ENCODE data around the gene SSBP2. TPM values are rescaled to one million over a fixed set of nuclear protein-coding genes. Genes with fewer than 3 reads are reported as not detected.

Gene SSBP2
- total RNA-seq, 2 experiments from 2014 or later = 11.7 to 12.9 TPM

GRCh38 chr5:81783401-81783800, 32.5 kb upstream of the SSBP2 start:
- intact Hi-C loops (cut with micrococcal nuclease) = no loop called here
- ChIA-PET POLR2A (no interaction called here), CTCF (no interaction called here)
- peaks cover 25% of the 10 kb centered on the region for H3K4me1 Mint-ChIP-seq (ENCODE audit: low read depth)
- ATAC-seq = no peak
- H3K9me3 Mint-ChIP-seq = no peaks in the 10 kb centered on the region
- H3K27me3 Mint-ChIP-seq = no peaks in the 10 kb centered on the region
- H3K4me3 Mint-ChIP-seq = no peak overlapping the region
- peaks cover 1% of the 10 kb centered on the region for H3K36me3 Mint-ChIP-seq (ENCODE audit: low read depth)
- no peak overlapping the region for H3K27ac Mint-ChIP-seq
- no peak for TF ChIP-seq CTCF (IDR thresholded peaks at IDR 0.05)
- no peak for DNase-seq

- intact Hi-C loops (cut with micrococcal nuclease) = no loop called here
- TF ChIP-seq CTCF (IDR thresholded peaks at IDR 0.05) = no peak
- H3K9me3 Mint-ChIP-seq = no peaks in the 10 kb centered on the region
- peaks cover 3% of the 10 kb centered on the region for H3K36me3 Mint-ChIP-seq (ENCODE audit: low read depth)
- ChIA-PET POLR2A (no interaction called here), CTCF (no interaction called here)
- DNase-seq (peak; percentile 6), ATAC-seq (no peak)
- H3K4me1 Mint-ChIP-seq (ENCODE audit: low read depth) = peaks cover 22% of the 10 kb centered on the region
- no peak overlapping the region for H3K27ac Mint-ChIP-seq
- H3K27me3 Mint-ChIP-seq = no peaks in the 10 kb centered on the region
- H3K4me3 Mint-ChIP-seq = no peak overlapping the region
These were observed 31.9 kb upstream of the SSBP2 start for GRCh38 chr5:81782811-81783210.

- ChIA-PET POLR2A (interaction anchor here (1.4 to 1.9 kb wide), 2 partner anchors 29 to 71 kb away, joined by 4 to 8 read pairs; partner anchors contain the start of gene SSBP2), CTCF (interaction anchor here (1.3 to 2.5 kb wide), 2 partner anchors 71 to 386 kb away, joined by 4 to 7 read pairs; no protein-coding TSS in a partner anchor)
- no peaks in the 10 kb centered on the region for H3K27me3 Mint-ChIP-seq
- H3K36me3 Mint-ChIP-seq (ENCODE audit: low read depth) = peaks cover 3% of the 10 kb centered on the region
- TF ChIP-seq CTCF (IDR thresholded peaks at IDR 0.05) = no peak
- peak overlapping the region; percentile 74 for H3K4me3 Mint-ChIP-seq
- intact Hi-C loops (cut with micrococcal nuclease) = no loop called here
- ATAC-seq (peak; percentile 28), DNase-seq (peak; percentile 7)
- peaks cover 17% of the 10 kb centered on the region for H3K4me1 Mint-ChIP-seq (ENCODE audit: low read depth)
- peak overlapping the region; percentile 91 for H3K27ac Mint-ChIP-seq
- H3K9me3 Mint-ChIP-seq = no peaks in the 10 kb centered on the region
These were observed 29.0 kb upstream of the SSBP2 start for GRCh38 chr5:81779916-81780266.

GRCh38 chr5:81779125-81779915, 28.4 kb upstream of the SSBP2 start:
- peaks cover 3% of the 10 kb centered on the region for H3K36me3 Mint-ChIP-seq (ENCODE audit: low read depth)
- no peaks in the 10 kb centered on the region for H3K9me3 Mint-ChIP-seq
- peaks cover 17% of the 10 kb centered on the region for H3K4me1 Mint-ChIP-seq (ENCODE audit: low read depth)
- peak overlapping the region; percentile 74 for H3K4me3 Mint-ChIP-seq
- TF ChIP-seq CTCF (IDR thresholded peaks at IDR 0.05) = no peak
- intact Hi-C loops (cut with micrococcal nuclease) = no loop called here
- no peaks in the 10 kb centered on the region for H3K27me3 Mint-ChIP-seq
- CTCF ChIA-PET = interaction anchor here (1.0 to 2.5 kb wide), 4 partner anchors 9 to 387 kb away, joined by 3 to 7 read pairs (median 4); no protein-coding TSS in a partner anchor
- DNase-seq (peak; percentile 58), ATAC-seq (peak; percentile 83)
- POLR2A ChIA-PET = interaction anchor here (0.8 to 1.4 kb wide), 3 partner anchors 15 to 79 kb away, joined by 3 to 4 read pairs (median 3); partner anchors contain the start of gene SSBP2
- H3K27ac Mint-ChIP-seq = peak overlapping the region; percentile 91

- ChIA-PET CTCF (interaction anchor here (1.0 to 2.5 kb wide), 4 partner anchors 10 to 387 kb away, joined by 3 to 7 read pairs (median 4); no protein-coding TSS in a partner anchor), POLR2A (interaction anchor here (0.9 to 1.4 kb wide), 2 partner anchors 16 to 27 kb away, joined by 3 to 4 read pairs; partner anchors contain the start of gene SSBP2)
- H3K4me3 Mint-ChIP-seq = peak overlapping the region; percentile 74
- no peaks in the 10 kb centered on the region for H3K27me3 Mint-ChIP-seq
- H3K4me1 Mint-ChIP-seq (ENCODE audit: low read depth) = peaks cover 17% of the 10 kb centered on the region
- peak; percentile 73 for ATAC-seq
- peak overlapping the region; percentile 91 for H3K27ac Mint-ChIP-seq
- intact Hi-C loops (cut with micrococcal nuclease) = no loop called here
- DNase-seq = peak; percentile 34
- no peak for TF ChIP-seq CTCF (IDR thresholded peaks at IDR 0.05)
- peaks cover 3% of the 10 kb centered on the region for H3K36me3 Mint-ChIP-seq (ENCODE audit: low read depth)
- H3K9me3 Mint-ChIP-seq = no peaks in the 10 kb centered on the region
These were observed 27.7 kb upstream of the SSBP2 start for GRCh38 chr5:81778642-81779041.
